HG02852 (cell line): Measurements from ENCODE around the gene ARF1.
A peak's percentile ranks its signal among the peaks of the same experiment; 100 is the strongest.

ENCODE experiments used
- ATAC-seq: cut with Tn5 transposase; IDR thresholded peaks from one replicate; pipeline ENCODE4 v1.9.1; 2021; ENCODE audit warnings: mild to moderate bottlenecking, moderate library complexity; ENCODE audit not compliant: unreplicated experiment

ARF1 gene

DNA sequence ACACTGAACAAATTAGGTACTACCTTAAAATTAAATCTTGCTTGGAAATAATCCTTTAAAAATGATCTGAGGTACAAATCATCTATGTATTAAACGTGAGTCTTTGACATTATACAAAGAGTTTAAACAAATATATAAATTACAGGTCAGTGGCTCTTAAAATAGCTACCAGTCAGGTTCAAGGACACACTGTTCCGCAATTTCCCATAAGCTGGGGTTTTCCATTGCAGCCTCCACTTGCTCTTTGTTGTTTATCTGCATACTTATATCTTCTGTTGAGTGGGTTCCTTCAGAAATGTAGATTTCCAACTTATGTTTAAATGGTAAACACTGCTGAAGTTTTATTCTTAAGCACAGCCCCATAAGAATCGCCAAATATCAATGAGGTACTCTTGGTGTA, 32.3 kb downstream of the ARF1 start:
- no peak for ATAC-seq

DNA sequence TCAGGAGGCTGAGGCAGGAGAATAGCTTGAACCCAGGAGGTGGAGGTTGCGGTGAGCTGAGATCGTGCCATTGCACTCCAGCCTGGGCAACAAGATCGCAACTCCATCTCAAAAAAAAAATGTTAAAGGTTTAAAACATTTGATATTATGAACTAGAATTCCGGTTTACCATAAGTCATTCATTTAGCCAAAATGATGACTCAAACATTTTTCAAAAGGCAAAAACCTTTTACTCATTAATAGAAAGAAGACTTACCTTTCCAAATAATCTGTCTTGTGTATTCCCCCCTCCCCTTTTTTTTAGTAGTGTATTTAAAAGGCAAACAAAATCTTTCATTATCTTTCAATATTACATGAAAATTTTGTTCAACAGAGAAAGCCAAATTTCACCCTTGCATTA, 34.8 kb downstream of the ARF1 start:
- ATAC-seq = no peak

DNA sequence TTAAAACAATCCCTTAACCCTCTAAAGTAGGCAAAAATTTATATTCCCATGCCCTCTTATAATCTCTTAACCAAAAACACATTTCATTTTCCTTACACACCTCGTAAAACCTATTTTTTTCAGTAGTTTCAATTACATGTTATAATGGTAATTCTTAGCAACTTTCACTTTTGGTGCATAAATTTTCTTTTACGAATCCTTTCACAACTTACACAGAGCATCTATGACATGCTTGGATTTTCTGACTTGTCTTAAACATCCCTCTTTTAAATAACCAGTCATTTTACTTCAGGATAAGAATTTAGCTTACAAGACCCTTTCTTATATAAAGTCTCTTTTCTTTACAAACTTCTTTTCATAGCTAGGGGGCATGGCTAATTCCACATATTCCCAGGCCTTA, 35.5 kb downstream of the ARF1 start:
- no peak for ATAC-seq

DNA sequence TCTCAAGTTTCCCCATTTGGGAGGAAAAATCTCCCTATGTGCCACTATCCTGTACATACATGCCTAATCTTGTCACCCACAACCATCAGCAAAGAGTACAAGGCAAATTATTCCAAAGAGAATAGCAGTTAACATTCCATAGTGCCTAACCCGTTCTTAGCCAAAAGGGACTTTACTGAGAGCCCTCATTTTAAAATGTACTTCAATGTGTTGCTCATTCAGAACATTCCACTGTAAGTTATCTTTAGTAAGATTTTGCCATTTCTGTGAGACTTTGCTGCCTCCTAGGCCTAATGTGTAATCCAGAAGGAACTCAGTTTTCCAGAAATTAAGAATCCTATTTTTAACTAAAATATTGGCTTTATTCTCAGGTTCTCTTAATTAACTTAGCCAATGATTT, 37.8 kb downstream of the ARF1 start:
- no peak for ATAC-seq

DNA sequence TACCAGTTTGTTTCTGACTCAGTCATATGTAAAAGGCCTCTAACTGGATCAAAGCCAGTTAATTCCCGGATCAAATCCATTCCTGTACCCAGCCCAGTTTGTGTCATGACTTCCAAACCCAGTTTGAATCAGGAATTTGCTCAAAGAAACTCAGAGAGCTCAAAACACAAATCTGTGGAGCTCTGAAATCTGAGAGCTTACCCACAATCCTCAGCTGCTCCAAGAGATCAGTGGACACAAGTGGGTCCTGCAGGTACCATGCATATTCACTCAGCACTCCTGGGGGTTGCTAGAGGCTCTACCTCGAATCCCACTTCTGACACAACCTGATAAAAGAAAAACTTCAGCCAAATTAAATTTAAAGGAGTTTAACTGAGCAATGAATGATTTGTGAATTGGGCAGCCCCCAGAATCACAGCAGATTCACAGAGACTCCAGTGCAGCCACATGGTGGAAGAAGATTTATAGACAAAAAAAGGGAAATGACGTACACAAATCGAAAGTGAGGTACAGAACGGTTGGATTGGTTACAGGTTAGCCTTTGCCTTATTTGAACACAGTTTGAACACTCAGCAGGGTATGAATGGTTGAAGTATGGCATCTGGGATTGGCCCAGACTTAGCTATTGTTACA, 38.5 kb downstream of the ARF1 start:
- ATAC-seq = no peak

DNA sequence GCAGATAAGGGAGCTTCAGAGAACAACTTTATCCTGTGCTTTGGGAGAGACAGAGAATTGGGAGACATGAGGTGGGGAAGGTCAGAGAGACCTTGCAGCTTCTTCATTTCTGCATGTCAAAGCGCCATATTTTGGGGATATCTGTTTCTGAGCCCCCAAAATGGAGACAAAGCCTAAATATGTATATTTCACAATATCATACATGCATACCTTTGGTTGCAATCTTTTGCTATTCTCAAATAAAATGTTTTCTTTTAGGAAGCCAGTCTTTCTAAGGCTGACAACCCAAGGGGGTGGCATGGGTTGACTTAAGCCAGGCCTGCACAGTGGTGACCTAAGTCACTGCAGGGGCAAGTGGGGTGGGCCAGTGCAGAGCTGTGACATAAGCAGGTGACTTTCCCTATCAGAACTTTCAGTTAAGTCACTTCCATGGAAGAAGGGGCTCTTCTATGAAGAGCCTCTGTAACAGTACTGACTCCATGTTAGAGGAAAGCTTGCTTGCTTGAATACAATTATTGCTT, 40.5 kb downstream of the ARF1 start:
- ATAC-seq = no peak

DNA sequence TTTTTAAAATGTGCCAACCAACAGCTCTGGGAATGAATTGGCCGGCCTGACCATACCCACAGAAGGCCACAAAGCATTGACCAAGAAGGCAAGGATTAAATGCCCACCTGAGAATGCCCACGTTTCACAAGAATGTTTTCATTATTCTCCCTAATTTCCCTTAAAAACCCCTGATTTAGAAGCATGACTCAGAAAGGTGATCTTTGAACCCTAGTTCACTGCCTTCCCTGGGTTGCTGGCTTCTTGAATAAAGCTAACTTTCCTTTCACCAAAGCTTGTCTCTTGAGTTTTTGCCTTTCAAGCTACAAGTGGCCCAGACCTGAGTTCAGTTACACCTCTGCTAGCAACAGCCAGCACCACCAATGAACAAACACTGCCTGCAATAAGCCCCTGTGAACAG, 41.0 kb downstream of the ARF1 start:
- ATAC-seq = no peak

DNA sequence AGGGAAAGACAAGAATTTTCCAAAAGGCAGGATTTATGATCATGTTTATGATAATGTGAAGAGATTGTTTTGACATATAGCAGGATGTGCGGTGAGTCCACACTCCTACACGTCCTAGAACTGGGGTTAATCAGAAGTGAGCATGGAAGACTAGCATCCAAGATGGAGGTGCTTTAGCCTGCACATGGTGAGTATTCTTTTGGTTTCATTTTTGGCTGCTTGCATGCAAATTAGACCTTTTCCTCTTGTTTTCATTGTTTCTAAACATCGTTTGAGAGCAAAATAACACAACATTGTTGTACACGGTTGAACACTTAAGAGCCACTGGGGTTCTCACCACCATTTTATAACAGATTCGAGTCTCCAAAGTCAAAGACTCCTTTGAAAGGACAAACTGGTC, 42.7 kb downstream of the ARF1 start:
- no peak for ATAC-seq

DNA sequence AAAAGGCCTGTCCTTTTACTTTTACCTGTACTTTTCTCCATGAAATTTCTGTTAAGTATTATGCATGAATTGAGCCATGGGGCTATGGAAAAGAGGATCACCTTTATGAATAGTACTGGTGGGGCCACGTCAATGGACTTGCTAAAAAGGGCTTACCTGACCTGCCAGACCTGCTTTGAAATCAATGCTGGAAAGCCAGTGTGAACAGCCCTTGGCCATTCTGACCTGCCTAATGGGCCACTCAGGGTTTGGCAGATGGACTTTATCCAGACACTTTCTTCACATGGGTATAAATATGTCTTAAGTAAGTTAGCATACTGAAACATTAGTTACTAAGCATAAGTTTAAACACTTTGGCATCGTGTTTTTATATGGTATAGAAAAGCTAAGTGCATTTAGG, 49.3 kb downstream of the ARF1 start:
- no peak for ATAC-seq

DNA sequence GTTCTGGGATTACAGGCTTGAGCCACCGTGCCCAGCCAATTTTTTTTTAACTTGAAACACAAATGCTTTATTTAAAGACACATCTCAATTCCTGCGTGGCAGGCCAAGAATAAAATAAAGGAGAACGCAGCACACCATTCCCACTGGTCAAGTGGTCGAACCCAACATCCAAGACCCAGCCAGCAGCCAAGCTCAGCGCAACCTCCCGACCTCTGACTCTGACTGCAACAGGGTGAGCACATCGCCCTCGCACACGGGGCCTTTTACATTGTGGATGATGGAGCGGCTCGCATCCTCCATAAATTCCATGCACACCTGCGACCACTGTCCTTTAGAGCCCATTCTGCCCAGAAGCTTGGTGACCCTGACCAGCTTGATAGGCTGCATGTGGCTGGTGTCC, 52.1 kb downstream of the ARF1 start:
- no peak for ATAC-seq

DNA sequence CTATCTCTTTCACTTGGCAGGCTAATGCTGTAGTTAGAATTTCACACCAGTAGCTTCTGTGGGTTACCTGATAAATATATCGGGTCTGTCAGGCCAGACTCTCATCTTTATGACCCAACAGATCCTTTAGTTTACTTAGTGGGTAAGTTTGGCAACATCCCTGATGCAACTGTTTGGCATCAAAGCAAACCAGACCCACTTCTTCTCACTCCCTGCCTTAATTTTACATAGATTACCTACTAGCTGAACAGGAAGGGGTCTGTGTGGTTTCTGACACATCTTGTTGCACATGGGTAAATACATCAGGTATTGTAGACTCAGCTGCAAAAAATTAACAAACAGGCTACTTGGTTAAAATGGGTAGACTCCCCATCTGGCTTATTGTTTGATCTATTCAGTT, 54.4 kb downstream of the ARF1 start:
- ATAC-seq = no peak

DNA sequence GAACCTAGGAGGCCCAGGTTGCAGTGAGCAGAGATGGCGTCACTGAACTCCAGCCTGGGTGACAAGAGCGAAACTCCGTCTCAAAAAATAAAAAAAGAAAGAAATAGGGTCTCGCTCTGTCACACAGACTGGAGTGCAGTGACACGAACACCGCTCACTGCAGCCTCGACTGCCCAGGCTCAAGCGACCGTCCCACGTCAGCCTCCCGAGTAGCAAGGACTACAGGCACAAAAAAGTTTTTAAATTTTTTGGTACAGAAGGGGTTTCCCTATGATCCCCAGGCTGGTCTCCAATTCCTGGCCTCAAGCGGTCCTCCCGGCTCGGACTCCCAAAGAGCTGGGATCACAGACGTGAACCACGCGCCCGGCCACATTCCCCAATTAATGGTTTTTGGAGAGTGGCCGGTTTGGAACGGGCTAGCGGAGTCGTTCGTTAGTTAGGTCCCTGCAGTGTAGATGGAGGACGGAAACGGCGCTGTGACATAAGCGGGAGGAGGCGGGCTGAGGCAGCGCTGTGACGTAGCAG, 57.0 kb downstream of the ARF1 start:
- no peak for ATAC-seq

DNA sequence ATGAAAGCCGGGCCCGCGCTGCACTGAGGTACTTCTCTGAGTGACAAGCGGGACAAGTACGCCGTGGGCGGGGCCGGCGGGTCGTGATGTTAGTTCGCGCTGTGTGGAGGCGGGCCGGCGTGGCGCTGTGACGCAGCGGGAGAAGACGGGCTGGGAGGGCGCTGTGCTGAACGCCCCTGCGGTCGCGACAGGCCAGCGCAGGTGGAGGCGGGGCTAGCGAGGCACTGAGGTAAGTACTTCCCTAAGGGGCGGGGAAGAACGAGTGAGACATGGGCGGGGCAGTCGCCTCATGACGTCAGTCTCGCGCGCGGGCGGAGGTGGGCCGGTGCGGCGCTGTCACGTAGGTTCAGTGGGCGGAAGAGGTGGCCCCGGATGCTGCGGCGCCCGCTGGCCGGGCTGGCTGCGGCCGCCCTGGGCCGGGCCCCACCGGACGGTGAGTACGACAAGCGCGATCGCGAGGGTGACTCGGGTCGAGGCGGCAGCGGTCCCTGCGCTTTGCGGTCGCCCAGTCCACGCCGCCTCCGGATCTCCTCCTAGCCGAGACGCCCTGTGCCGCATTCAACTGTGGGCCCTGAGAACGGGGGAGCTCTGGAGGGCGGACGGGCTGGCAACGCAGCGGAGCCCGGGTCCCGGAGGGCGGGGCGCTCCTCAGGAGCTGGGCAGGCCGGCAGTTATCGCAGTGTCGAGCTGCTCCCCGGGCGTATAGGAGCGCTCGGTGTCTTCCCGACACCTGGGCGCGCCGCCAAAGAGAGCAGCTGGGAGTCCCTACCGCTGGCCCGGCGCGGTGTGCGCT, 57.6 kb downstream of the ARF1 start, which contains the start of gene GUK1:
Gene GUK1, plus strand, starts transcription at position 349 of the 793 bp plus-strand sequence. Its CDS starts 24 bp downstream, at position 373.
- ATAC-seq = peak; percentile 90

DNA sequence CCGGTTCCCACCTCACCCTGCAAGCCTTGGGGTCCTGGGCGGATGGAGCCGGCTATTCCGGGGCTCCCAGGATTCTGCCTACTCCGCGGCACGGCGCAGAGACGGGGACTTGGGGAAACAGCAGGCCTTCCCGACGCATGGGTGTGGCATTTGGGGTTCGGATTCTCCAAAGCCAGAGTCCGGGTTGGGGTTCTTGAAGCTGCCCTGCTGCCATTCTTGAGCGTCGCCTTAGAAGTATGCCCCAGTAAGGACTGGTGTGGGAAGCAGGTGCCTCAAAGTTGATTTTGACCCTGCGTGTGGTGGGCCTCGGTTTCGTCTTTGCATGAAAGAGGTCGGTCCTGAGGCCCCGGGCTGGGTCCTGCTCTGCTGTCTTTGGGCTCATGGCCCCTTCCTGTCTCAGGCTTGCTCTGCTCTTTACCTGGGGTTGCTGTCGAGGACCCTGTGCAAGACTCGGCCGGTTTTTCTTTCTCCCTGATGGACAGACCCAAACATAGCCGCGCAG, 58.3 kb downstream of the ARF1 start:
- ATAC-seq = no peak

DNA sequence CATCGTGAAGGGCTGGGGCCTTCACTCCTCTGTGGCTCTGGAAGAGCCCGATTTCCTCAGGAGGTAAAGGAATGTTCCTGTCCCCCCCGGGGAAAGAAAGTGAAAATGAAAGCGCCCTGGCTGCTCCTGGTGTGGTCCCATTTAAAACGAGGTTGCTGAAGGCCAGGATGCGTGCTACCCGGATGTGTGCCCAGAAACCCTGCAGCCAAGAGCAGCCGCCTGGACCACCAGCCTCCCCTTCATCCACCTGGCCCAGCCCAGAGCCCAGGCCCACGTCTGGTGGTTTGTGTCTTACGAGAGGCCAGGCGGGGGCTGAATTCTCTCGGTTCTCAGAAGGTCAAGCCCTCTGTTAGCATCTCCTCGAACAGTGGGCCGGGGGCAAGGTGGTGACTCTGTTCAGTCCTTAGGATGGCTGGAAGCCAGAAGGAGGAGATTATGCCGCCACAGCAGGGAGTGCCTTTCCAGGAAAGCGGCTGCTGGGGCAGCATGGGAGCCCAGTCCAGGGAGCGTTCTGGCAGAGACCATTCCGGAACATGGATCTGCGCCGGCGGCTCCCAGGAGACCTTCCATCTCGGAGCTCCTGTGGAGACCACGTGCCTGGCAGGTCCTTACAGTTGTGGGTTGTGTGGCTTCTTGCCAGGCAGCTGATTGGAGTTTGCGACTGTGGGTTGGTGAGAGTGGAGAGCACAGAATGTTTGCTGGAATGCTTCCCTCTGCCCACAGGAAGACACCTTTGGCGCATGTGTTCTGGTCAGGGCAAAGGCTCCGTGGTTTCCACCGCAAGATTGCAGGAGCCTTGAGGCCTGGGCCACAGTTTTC, 58.9 kb downstream of the ARF1 start:
- ATAC-seq = no peak

DNA sequence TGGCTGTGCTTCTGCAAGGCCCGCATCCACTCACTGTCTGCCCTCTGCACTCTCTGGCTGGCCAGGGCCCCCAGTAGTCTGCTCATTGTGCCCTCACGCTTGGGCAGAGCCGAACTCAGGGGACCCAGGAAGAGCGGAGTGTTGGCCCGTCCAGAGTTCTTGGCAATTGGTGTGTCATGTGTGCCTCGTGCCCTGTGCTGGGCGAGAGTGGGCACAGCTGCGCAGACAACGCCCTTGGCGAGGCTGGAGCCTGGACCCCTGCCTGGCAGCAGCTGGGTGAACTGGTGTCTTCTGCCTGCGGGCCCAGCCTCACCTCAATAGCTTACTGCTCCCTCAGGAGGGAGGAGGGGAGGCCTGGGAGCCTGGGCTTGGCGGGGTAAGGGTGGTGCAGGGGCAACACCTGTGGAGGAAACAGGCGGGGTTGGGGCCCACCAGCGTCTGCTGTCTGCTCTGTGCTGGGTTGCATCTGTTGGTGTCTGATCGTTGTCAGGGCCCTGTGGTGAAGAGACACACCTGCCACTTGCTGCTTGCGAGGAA, 59.7 kb downstream of the ARF1 start:
- no peak for ATAC-seq

DNA sequence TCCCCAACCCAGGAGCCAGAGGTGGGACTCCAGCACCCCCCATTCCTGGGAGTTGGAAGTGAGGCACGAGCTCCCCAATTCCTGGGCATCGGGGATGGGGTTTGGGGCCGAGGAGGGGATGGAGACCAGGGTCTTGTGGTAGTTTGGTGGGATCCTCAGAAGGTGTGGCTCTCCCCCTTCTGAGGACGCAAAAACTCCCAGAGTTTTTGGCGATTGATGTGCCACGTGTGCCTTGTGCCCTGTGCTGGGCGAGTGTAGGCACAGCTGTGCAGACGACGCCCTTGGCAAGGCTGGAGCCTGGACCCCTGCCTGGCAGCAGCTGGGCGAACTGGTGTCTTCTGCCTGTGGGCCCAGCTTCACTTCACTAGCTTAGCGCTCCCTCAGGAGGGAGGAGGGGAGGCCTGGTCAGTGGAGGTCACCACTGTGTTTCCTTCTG, 60.2 kb downstream of the ARF1 start:
- no peak for ATAC-seq

DNA sequence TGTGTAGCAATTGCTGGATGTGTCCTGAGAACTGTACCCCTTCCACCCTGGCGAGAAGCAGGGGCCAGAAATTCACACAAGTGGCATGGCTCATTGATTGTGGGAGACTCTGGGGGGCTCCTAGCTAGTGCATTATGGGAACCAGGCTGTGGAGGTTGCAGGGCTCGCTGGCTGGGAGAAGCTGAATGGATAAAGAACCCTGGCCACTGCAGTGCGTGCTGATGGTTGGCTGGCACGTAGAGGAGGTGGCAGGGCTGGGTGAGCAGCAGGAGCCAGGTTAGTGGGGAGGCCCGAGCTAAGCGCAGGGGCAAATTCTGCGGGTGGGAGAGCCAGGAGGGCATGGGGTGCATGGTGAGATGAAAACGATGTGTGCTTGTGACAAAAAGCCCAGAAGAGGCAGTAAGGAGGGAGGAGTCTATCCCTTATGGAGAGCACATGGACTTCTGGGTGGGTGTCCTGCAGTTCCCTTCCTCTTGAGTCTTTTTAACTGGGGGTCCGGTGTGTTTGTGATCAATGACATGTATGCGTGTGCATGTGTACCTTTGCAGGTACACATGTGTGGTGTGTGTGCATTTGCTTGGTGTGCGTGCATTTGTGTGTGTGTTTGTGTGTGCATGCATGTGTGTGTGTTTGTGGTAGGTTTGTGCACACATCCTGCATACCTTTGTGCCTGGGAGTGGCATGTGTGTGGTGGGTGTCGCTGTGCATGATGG, 61.1 kb downstream of the ARF1 start:
- no peak for ATAC-seq

DNA sequence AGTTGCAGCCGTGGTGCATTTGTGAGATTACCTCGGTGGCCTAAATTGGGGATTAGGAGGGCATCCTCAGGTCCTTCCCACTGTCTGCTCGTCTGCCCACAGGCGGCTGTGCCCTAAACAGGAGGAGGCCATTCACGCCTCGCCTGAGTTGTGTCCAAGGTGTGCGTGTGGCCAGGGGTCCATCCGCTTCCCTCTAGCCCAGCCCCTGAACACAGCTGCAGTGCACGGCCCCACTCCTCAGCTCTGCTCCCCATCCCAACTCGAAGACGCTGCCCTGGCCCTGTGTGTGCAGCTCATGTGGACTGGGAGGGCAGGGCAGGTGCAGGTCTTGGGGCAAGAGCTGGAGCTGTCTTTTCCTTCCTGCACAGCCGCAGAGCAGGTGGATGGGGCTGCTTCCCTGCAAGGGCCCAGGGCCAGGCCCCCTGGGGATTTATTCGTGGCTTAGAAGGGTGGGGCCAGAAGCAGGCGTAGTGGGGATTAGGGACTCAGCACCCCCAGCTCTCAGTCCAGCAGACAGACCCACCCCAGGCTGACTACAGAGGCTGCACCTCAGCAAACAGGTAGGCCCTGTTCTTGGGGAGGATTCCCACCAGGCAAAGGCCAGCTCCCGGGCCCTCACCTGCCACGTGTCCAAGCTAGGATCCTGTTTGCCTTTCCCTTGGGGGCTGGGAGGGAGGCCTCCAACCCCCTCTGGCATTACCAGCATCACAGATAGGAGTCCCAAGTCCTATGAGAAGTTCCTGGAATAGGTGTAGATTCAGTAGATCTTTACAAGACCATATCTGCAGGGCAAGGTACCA, 61.9 kb downstream of the ARF1 start:
- no peak for ATAC-seq
